ENCODE measurements around the gene GLYATL2.

Gene GLYATL2

DNA sequence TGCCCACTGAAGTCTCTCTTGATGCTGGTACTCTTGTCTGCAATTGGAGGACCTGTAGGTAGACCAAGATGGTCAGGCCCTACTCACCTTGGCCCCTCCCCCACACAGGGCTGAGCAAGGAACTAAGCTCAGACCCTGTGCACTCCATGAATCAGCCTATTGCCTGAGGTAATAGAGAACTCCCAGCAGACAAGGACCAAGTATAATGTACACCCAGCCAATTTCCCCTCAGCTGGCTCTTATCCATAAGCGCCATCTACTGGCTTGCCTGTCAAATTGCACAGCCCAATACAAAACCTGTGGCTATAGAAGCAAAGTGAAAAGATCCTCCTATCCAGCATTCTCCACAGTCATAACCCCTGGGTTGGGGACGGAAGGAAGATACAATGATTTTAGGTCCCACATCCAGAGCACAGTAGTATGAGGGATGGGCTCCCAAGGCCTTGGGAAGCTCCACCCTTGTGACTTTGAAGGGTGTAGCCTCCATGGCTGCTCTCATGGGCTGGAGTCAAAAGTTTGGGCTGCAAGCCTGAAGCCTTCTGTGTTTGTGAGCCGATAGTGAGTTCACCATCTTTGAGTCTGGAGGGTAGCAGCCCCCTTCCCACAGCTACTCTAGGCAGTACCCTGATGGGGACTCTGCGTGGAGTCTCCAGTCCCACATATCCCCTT lies 56.0 kb downstream of the GLYATL2 start:
- DNase-seq, result no peak

DNA sequence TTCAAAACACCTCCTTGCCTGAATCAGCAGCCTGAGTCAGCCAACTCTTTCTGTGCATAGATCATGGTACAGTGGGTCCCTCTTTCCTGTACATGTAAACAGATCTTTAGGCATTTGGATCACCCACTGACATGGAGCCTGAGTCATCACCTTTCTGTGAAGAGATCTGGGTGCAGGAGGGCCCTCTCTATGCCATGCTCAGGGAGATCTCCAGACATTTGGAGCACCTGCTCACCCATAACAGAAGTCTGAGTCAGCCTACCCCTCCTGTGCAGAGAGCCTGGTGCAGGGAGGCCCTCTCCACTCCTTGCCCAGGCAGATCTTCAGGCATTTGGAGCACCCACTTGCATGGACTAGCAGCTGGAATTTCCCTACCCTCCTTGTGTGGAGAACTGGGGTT lies 56.6 kb downstream of the GLYATL2 start:
- no peak for DNase-seq

DNA sequence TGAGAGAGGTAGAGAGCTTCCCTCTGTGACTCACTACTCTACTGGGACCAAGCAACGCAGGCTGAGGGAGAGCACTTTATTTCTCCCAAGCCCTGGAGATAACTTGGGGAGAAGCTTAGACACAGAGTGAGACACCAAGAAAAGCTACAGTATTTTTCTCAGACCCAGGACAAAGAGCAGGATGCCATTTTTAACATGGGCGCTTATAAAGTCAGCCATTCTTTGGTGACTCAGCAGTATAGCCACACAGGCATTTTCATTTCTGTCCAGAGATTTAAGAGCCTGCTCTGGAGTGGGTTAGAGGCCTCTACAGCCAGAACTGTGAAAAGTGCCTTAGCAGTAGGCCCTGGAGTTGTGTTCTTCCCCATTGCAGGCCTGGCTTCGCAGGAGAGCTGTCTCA lies 57.8 kb downstream of the GLYATL2 start:
- no peak for DNase-seq

DNA sequence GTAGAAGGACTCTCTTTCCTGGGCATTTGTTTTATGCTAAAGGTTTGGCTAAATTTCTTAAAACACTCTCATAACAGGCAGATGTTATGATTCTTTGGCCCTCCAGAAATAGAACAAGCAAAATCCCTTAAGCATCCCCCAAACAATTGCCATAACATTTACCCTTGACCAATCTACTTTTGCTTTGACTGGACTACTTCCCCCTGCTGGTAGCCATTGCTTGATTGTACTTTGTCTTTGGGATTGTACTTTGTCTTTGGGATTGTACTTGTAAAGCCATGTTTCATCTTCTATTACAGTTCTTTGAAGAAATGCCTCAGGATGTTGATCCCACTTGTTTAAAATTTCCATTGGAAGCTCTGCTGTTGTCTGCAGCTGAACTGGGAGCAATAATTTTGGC lies 59.5 kb downstream of the GLYATL2 start:
- no peak for DNase-seq
